Activated CD8-positive, alpha-beta memory T cell treated with anti-CD3 and anti-CD28 coated beads for 1 hour (primary cell): ENCODE results near the gene MAP4.
"Not testable (repeated sequence)": the region's sequence is repeated elsewhere in the genome, so short reads cannot be mapped to it uniquely, and the experiment has no call there.

ENCODE experiments used
- DNase-seq, 2 donors: peaks; one replicate each; pipeline ENCODE4 v3.0.0-alpha.2; 2020; ENCODE audit warnings: low read depth in 1 of 2; ENCODE audit errors: extremely low read depth in 1 of 2

The MAP4 gene

GRCh38 chr3:47849186-47849698 is 167.0 kb downstream of the MAP4 start:
- DNase-seq = no peak

DNA sequence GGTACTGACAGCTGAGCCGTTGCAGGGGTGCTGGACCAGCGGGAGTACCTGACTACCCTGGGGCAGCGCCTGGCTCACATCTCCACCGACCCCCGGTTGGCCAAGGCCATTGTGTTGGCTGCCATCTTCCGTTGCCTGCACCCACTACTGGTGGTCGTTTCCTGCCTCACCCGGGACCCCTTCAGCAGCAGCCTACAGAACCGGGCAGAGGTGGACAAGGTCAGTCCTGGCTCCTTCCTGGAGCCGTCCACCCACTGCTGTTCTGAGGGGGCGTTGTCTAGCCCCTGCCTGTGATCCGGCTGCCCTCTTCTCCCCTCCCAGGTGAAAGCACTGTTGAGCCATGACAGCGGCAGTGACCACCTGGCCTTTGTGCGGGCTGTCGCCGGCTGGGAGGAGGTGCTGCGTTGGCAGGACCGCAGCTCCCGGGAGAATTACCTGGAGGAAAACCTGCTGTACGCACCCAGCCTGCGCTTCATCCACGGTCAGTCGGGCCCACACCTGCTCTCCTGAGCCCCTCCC is 167.6 kb downstream of the MAP4 start:
- no peak for DNase-seq

DNA sequence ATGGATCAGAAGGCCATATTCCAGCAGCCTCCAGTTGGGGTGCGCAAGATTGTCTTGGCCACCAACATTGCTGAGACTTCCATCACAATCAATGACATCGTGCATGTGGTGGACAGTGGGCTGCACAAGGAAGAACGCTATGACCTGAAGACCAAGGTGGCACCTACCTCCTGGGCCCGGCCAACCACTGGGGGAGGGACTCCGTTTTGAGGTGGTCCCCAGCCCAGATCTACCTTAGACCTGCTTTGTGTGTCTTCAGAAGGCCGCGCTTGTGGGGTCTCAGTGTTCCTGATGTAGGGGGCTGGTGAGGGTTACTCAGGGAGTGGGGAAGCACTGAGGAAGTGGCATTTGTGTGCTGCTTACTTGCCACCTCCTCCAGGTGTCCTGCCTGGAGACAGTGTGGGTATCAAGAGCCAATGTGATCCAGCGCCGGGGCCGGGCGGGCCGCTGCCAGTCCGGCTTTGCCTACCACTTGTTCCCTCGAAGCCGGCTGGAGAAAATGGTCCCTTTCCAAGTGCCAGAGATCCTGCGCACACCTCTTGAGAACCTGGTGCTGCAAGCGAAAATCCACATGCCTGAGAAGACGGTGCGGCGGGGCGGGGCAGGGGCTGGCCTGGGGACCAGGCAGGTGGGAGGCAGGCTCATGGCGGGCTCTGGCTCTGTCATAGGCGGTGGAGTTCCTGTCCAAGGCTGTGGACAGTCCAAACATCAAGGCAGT is 168.3 kb downstream of the MAP4 start:
- no peak for DNase-seq

DNA sequence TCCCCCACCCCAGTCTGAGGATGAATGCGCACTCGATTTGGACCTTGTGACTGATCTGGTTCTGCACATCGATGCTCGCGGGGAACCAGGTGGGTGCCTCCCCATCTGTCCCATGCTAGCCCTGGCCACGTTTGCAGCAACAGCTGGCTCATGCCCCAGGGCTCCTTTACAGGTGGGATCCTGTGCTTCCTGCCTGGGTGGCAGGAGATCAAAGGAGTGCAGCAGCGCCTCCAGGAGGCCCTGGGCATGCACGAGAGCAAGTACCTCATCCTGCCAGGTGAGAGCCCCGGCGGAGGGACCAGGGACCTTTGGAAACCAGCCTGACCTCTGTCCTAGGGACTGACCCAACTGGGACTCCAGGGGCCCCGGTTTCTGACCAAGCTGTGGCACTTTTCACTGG is 169.0 kb downstream of the MAP4 start:
- DNase-seq = no peak

GRCh38 chr3:47846880-47847248 is 169.4 kb downstream of the MAP4 start:
- DNase-seq = no peak

- no peak for DNase-seq
Observed at GRCh38 chr3:47846186-47846879, 169.9 kb downstream of the MAP4 start.

- no peak for DNase-seq
Observed at GRCh38 chr3:47841786-47842349, 174.3 kb downstream of the MAP4 start.

DNA sequence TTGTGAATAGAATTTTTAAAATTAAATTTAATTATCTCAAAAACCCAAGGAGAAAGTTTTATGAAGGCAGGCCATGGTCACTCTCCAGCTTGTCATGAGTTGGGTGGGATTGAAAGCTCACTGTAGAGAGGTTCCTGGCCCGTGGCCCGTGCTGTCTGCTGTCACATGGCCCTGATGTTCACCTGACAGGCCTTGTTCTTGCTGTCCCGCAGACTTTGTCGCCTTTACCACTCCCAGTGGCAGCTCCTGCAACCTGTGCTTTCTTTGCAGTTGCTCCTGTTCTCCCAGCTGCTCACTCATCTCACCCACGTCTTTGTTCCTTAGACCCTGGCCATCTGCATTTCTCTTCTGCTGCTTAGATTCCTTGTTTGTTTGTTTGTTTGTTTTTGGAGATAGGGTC is 177.7 kb downstream of the MAP4 start:
- no peak for DNase-seq

DNA sequence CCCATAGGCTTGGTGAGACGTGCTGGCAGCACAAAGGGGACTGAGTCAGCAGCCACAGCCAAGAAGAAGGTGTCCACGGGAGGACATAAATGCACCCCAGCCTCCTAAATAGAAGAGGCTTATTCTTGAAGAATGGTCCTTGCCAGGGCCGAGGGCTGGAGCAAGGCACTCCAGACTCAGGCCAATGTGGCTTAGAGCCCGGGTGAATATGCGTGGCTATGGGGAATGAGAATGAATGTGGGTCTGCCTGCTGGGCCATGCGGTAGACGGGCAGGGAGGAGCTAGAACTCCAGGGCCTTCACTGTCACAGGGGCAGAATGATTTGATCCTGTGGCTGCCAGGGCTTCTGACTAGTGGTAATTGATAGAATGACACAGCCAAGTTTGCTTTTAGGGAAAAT is 179.2 kb downstream of the MAP4 start:
- DNase-seq = no peak

- DNase-seq = not testable (repeated sequence)
Observed at GRCh38 chr3:47829482-47829881, 186.7 kb downstream of the MAP4 start.

DNA sequence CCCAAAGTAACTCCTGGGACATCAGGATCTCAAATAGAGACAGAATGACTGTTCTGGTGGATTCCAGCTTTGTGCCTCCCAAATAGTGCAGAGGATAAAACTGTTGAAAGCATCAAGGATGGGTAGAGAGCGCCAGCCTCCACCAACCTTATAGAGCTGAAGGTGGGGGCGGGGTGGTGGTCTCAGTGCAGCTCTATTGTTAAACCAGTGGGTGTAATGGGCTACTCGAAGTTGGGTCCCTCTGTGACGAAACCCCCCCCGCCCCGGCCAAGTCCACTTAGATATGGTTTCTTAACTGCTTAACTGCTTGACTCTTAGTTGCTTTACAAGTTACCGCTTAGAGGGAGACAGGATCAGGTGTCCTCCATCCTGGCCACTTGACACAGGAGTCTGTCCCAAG is 190.6 kb downstream of the MAP4 start:
- DNase-seq = no peak

GRCh38 chr3:47824541-47825473 is 191.4 kb downstream of the MAP4 start:
- peak; percentile 18 to 68 for DNase-seq

DNA sequence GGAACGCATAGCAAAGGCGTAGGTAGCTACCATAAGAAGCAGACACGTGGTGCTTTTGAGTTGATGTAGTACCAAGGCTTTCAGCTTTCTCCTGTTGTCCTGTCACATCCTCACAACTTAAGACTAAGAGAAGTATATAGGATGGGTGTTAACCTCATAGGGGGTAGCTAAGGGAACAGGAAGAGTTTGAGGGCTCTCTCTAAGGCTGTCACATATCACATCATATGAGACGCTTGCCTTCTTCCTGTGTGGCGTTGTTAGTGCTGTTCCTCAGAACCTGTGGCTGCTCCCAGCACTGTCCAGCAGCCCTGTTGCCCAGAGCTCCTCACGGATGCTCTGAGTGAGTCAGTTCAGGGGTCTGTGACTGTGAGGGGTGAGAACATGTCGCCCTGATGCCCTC is 198.6 kb downstream of the MAP4 start:
- no peak for DNase-seq

DNA sequence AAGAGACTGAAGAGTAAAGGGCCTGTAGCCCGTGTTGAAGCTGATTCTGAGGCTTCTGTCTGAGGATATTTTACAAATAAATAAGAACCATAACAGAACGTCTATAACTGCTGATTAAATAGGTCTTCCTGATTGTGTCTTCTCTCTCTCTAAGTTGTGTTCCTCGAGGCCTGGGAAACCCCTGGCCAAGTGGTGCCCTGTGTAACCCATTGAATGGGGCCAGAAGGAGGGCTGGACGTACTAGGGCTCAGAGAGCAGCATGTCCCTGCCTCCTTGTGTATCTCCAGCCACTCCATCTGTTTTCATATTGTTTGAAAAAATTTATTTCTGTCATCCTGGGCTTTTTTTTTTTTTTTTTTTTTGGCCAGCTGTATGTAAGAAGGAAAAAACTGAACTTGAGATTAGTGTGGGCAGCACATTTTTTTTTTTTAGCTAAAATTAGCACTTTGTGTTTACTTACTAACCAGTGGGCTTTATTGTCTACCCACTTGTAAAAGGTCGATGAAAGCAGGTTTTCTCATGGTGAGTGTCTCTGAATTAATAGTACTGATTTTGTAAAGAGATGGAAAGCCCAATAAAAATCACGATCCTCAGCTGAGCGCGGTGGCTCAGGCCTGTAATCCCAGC is 202.6 kb downstream of the MAP4 start:
- DNase-seq = no peak

DNA sequence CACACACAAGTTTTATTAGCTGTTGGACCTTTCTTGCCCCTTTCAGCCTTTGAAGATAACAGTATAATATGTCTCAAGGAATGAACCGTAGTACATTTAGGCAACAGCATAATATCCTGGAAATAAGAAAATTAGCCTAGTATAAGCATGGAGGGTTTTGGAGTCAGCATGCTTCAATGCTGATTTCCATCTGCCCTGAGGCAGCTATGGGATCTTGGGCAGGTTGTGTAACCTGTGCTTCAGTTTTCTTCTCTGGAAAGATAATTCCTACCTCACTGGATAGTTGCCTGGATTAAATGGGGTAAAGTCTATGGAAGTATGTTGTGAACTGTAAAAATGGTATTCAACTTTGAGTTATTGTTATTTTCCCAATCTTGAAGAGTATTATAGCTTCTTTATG is 211.6 kb downstream of the MAP4 start:
- no peak for DNase-seq

GRCh38 chr3:47803480-47804025 is 212.7 kb downstream of the MAP4 start:
- DNase-seq = no peak

DNA sequence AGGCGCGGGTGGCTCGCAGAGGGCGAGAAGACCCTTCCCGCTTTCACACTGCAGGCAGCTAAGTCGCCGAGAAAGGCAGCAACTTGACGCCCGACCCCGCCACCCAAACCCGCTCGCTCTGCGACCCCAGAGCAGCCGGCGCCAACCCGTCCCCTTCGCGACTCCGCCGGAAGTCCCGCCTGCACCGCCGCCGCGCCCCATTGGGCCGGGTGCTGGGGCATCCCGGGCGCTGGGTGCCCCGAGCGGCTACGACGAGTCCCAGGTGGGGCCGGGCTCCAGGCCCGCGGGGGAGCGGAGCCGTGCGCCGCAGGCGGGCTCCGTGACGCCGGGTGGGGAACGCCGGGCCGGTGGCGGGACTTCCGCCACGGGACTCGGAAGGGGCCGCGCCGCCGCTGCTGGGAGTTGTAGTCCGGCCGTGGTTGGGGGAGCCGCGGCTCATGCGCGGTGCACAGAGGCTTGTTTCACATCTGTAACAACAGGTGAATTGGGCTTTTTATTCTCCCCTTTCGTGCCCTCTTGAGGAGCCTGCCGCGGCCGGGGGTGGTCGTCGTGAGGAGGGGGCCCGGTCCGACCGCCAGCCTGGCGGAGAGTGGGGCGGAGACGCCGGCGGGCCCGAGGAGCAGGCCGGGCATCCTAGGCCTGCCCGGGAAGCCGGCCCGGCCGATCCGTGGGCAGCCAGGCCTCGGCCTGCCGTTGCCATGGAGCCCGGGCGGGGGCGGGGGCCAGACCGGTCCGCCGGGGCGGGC is 213.3 kb downstream of the MAP4 start, which contains the start of gene DHX30:
Gene DHX30, plus strand, starts transcription at position 405 of the 746 bp plus-strand sequence. CDS start 7,546 bp downstream, outside the sequence.
- DNase-seq = peak; percentile 38 to 76
